ENCODE results near the gene TBX18.

- TF ChIP-seq TAF1 (IDR thresholded peaks at IDR 0.05; ENCODE audit: low read depth) (no peak), YY1 (IDR thresholded peaks at IDR 0.05; ENCODE audit: low read depth) (no peak), TEAD4 (IDR thresholded peaks at IDR 0.05) (no peak), CEBPB (IDR thresholded peaks at IDR 0.05) (no peak), MAX (IDR thresholded peaks at IDR 0.05) (no peak), ZBTB7A (IDR thresholded peaks at IDR 0.05; ENCODE audit: low read depth) (no peak), RAD21 (IDR thresholded peaks at IDR 0.05; ENCODE audit: low read depth) (no peak)
Measured at GRCh38 chr6:84789170-84789569, 24.8 kb upstream of the TBX18 start.
